ENCODE data around the gene SCD. TPM values are rescaled to one million over a fixed set of nuclear protein-coding genes. Genes with fewer than 3 reads are reported as not detected.
A peak's percentile ranks its signal among the peaks of the same experiment; 100 is the strongest.
"Not testable (repeated sequence)": the region's sequence is repeated elsewhere in the genome, so short reads cannot be mapped to it uniquely, and the experiment has no call there.

SCD gene
- total RNA-seq, 5 donors from 2014 or later (not counting 1 experiment from before 2014, with no cell fraction given): 2.1 to 5.7 (median 4.7) TPM

GRCh38 chr10:100371482-100372027, 24.5 kb downstream of the SCD start:
- ATAC-seq (replicated peaks in 1 of 4): no peak
- POLR2A ChIA-PET: interaction anchor here (0.9 to 1.2 kb wide), 5 partner anchors 22 to 146 kb away, joined by 4 to 9 read pairs (median 4); partner anchors contain the start of gene SCD (in 1 of the 2)
- Histone ChIP-seq H3K9me3 (no peaks in the 10 kb centered on the region), H3K36me3 (ENCODE audit: control insufficient read depth in 2 of 2, extremely low read depth in 1 of 2, insufficient read depth in 1 of 2, low read length in 1 of 2) (no peaks in the 10 kb centered on the region), H3K27ac (ENCODE audit: low read length) (peak overlapping the region; percentile 90), H3K4me3 (ENCODE audit: control insufficient read depth in 1 of 2, extremely low read depth in 1 of 2, low read length in 1 of 2) (peak overlapping the region; percentile 24 to 36), H3K27me3 (replicated peaks in 1 of 2; ENCODE audit: control insufficient read depth in 2 of 2, extremely low read depth in 1 of 2, insufficient read depth in 2 of 2, low read length in 1 of 2) (no peaks in the 10 kb centered on the region), H3K4me1 (ENCODE audit: control insufficient read depth in 1 of 2, extremely low read depth in 1 of 2, insufficient read depth in 2 of 2, low read length in 2 of 2) (peaks cover 34 to 52% of the 10 kb centered on the region in 2 experiments)
- 17% methylated on average over 2 of the region's 10 CpGs for WGBS (ENCODE audit: insufficient coverage)
- no peak for DNase-seq
- CTCF ChIA-PET: interaction anchor here (0.6 to 1.8 kb wide), 10 partner anchors 18 to 752 kb away, joined by 3 to 37 read pairs (median 5); partner anchors contain the start of gene SCD (in 1 of the 2)
- no peaks in the 10 kb centered on the region for H3K27me3 Mint-ChIP-seq
- H3K4me1 Mint-ChIP-seq: peaks cover 19 to 28% (median 20%) of the 10 kb centered on the region in 3 donors
- no peaks in the 10 kb centered on the region for H3K9me3 Mint-ChIP-seq
- H3K27ac Mint-ChIP-seq: peak overlapping the region; percentile 87 to 89
- H3K36me3 Mint-ChIP-seq: no peaks in the 10 kb centered on the region
- peak overlapping the region in 2 of 3 donors; percentile 53 to 75 for H3K4me3 Mint-ChIP-seq

GRCh38 chr10:100372415-100373297, 25.6 kb downstream of the SCD start:
- no peak for ATAC-seq (replicated peaks in 1 of 4)
- peaks cover 19 to 21% (median 20%) of the 10 kb centered on the region in 3 donors for H3K4me1 Mint-ChIP-seq
- no peaks in the 10 kb centered on the region for H3K27me3 Mint-ChIP-seq
- H3K9me3 ChIP-seq: no peaks in the 10 kb centered on the region
- H3K4me1 ChIP-seq (ENCODE audit: control insufficient read depth in 1 of 2, extremely low read depth in 1 of 2, insufficient read depth in 2 of 2, low read length in 2 of 2): peaks cover 34 to 52% of the 10 kb centered on the region in 2 experiments
- H3K36me3 Mint-ChIP-seq: no peaks in the 10 kb centered on the region
- H3K4me3 ChIP-seq (ENCODE audit: control insufficient read depth in 1 of 2, extremely low read depth in 1 of 2, low read length in 1 of 2): peak overlapping the region; percentile 67 to 80
- 24% methylated on average over 7 of the region's 16 CpGs for WGBS (ENCODE audit: insufficient coverage)
- no peaks in the 10 kb centered on the region for H3K27me3 ChIP-seq (replicated peaks in 1 of 2; ENCODE audit: control insufficient read depth in 2 of 2, extremely low read depth in 1 of 2, insufficient read depth in 2 of 2, low read length in 1 of 2)
- peak overlapping the region; percentile 92 for H3K27ac ChIP-seq (ENCODE audit: low read length)
- H3K9me3 Mint-ChIP-seq: no peaks in the 10 kb centered on the region
- CTCF ChIA-PET: interaction anchor here in 1 of 2 donors (0.5 to 1.6 kb wide), 9 partner anchors 26 to 163 kb away, joined by 3 to 11 read pairs (median 5); partner anchors contain the start of genes HIF1AN and SCD
- no peak for DNase-seq
- H3K36me3 ChIP-seq (ENCODE audit: control insufficient read depth in 2 of 2, extremely low read depth in 1 of 2, insufficient read depth in 1 of 2, low read length in 1 of 2): no peaks in the 10 kb centered on the region
- POLR2A ChIA-PET: interaction anchor here (0.6 to 1.2 kb wide), 7 partner anchors 24 to 166 kb away, joined by 3 to 8 read pairs (median 4); partner anchors contain the start of genes HIF1AN (in 1 of the 2) and SCD (in 1 of the 2)
- H3K4me3 Mint-ChIP-seq: no peak overlapping the region
- H3K27ac Mint-ChIP-seq: peak overlapping the region in 1 of 2 donors; percentile 3

- Histone ChIP-seq H3K27me3 (replicated peaks in 1 of 2; ENCODE audit: control insufficient read depth in 2 of 2, extremely low read depth in 1 of 2, insufficient read depth in 2 of 2, low read length in 1 of 2) (no peaks in the 10 kb centered on the region), H3K36me3 (ENCODE audit: control insufficient read depth in 2 of 2, extremely low read depth in 1 of 2, insufficient read depth in 1 of 2, low read length in 1 of 2) (no peaks in the 10 kb centered on the region), H3K9me3 (no peaks in the 10 kb centered on the region), H3K4me1 (ENCODE audit: control insufficient read depth in 1 of 2, extremely low read depth in 1 of 2, insufficient read depth in 2 of 2, low read length in 2 of 2) (peaks cover 34 to 52% of the 10 kb centered on the region in 2 experiments), H3K4me3 (ENCODE audit: control insufficient read depth in 1 of 2, extremely low read depth in 1 of 2, low read length in 1 of 2) (peak overlapping the region; percentile 67 to 80), H3K27ac (ENCODE audit: low read length) (peak overlapping the region; percentile 92)
- Mint-ChIP-seq H3K27me3 (no peaks in the 10 kb centered on the region), H3K4me1 (peaks cover 19 to 21% (median 20%) of the 10 kb centered on the region in 3 donors), H3K9me3 (no peaks in the 10 kb centered on the region), H3K4me3 (no peak overlapping the region), H3K36me3 (no peaks in the 10 kb centered on the region), H3K27ac (no peak overlapping the region)
- CTCF ChIA-PET: interaction anchor here in 1 of 2 donors (0.5 to 1.6 kb wide), 9 partner anchors 27 to 162 kb away, joined by 3 to 11 read pairs (median 5); partner anchors contain the start of genes HIF1AN and SCD
- under 1% methylated on average over 43 of the region's 45 CpGs for WGBS (ENCODE audit: insufficient coverage)
- peak; percentile 81 to 86 (median 84) for ATAC-seq (replicated peaks in 1 of 4)
- DNase-seq: peak; percentile 54 to 91 (median 78)
- POLR2A ChIA-PET: interaction anchor here (0.6 to 1.2 kb wide), 7 partner anchors 25 to 165 kb away, joined by 3 to 8 read pairs (median 4); partner anchors contain the start of genes HIF1AN (in 1 of the 2) and SCD (in 1 of the 2)
These were observed 26.5 kb downstream of the SCD start for GRCh38 chr10:100373298-100374199.

- no peaks in the 10 kb centered on the region for H3K36me3 Mint-ChIP-seq
- H3K27ac Mint-ChIP-seq: no peak overlapping the region
- DNase-seq (no peak), ATAC-seq (replicated peaks in 1 of 4) (no peak)
- H3K9me3 Mint-ChIP-seq: no peaks in the 10 kb centered on the region
- Histone ChIP-seq H3K9me3 (no peaks in the 10 kb centered on the region), H3K36me3 (ENCODE audit: control insufficient read depth in 2 of 2, extremely low read depth in 1 of 2, insufficient read depth in 1 of 2, low read length in 1 of 2) (no peaks in the 10 kb centered on the region), H3K27me3 (replicated peaks in 1 of 2; ENCODE audit: control insufficient read depth in 2 of 2, extremely low read depth in 1 of 2, insufficient read depth in 2 of 2, low read length in 1 of 2) (no peaks in the 10 kb centered on the region), H3K4me3 (ENCODE audit: control insufficient read depth in 1 of 2, extremely low read depth in 1 of 2, low read length in 1 of 2) (peak overlapping the region; percentile 67 to 80), H3K27ac (ENCODE audit: low read length) (peak overlapping the region; percentile 92), H3K4me1 (ENCODE audit: control insufficient read depth in 1 of 2, extremely low read depth in 1 of 2, insufficient read depth in 2 of 2, low read length in 2 of 2) (peaks cover 33 to 52% of the 10 kb centered on the region in 2 experiments)
- H3K4me1 Mint-ChIP-seq: peaks cover 19 to 21% (median 20%) of the 10 kb centered on the region in 3 donors
- H3K4me3 Mint-ChIP-seq: no peak overlapping the region
- no peaks in the 10 kb centered on the region for H3K27me3 Mint-ChIP-seq
- POLR2A ChIA-PET: interaction anchor here (0.6 to 0.7 kb wide), 2 partner anchors 10 to 95 kb away, joined by 3 to 4 read pairs; no protein-coding TSS in a partner anchor
- 36% methylated on average over 3 of the region's 3 CpGs for WGBS (ENCODE audit: insufficient coverage)
- CTCF ChIA-PET: interaction anchor here in 1 of 2 donors (1.3 to 1.6 kb wide), 3 partner anchors 31 to 137 kb away, joined by 4 to 7 read pairs (median 5); no protein-coding TSS in a partner anchor
These were observed 27.2 kb downstream of the SCD start for GRCh38 chr10:100374200-100374655.

GRCh38 chr10:100374677-100375353, 27.8 kb downstream of the SCD start:
- H3K27ac Mint-ChIP-seq; H3K9me3 Mint-ChIP-seq; ATAC-seq (replicated peaks in 1 of 4); H3K36me3 Mint-ChIP-seq; H3K27me3 ChIP-seq (replicated peaks in 1 of 2; ENCODE audit: control insufficient read depth in 2 of 2, extremely low read depth in 1 of 2, insufficient read depth in 2 of 2, low read length in 1 of 2); H3K27ac ChIP-seq (ENCODE audit: low read length); H3K4me3 ChIP-seq (ENCODE audit: control insufficient read depth in 1 of 2, extremely low read depth in 1 of 2, low read length in 1 of 2); H3K4me3 Mint-ChIP-seq; CTCF ChIA-PET; DNase-seq; H3K36me3 ChIP-seq (ENCODE audit: control insufficient read depth in 2 of 2, extremely low read depth in 1 of 2, insufficient read depth in 1 of 2, low read length in 1 of 2); H3K27me3 Mint-ChIP-seq; H3K9me3 ChIP-seq: not testable (repeated sequence)
- POLR2A ChIA-PET: interaction anchor here (0.6 to 0.7 kb wide), 2 partner anchors 9 to 96 kb away, joined by 3 to 4 read pairs; no protein-coding TSS in a partner anchor
- 91% methylated on average over 4 of the region's 7 CpGs for WGBS (ENCODE audit: insufficient coverage)
- peaks cover 16 to 20% (median 17%) of the 10 kb centered on the region in 3 donors for H3K4me1 Mint-ChIP-seq
- peaks cover 29 to 51% of the 10 kb centered on the region in 2 experiments for H3K4me1 ChIP-seq (ENCODE audit: control insufficient read depth in 1 of 2, extremely low read depth in 1 of 2, insufficient read depth in 2 of 2, low read length in 2 of 2)

Data from T-cell (primary cell).